IPS DF 19.7 (cell line): Measurements from ENCODE around the gene HEBP2.

Experiments used
- DNase-seq: peaks from one replicate; pipeline ENCODE4 v3.0.0-alpha.2; 2013; ENCODE audit warnings: low read depth, low spot score

Gene HEBP2

DNA sequence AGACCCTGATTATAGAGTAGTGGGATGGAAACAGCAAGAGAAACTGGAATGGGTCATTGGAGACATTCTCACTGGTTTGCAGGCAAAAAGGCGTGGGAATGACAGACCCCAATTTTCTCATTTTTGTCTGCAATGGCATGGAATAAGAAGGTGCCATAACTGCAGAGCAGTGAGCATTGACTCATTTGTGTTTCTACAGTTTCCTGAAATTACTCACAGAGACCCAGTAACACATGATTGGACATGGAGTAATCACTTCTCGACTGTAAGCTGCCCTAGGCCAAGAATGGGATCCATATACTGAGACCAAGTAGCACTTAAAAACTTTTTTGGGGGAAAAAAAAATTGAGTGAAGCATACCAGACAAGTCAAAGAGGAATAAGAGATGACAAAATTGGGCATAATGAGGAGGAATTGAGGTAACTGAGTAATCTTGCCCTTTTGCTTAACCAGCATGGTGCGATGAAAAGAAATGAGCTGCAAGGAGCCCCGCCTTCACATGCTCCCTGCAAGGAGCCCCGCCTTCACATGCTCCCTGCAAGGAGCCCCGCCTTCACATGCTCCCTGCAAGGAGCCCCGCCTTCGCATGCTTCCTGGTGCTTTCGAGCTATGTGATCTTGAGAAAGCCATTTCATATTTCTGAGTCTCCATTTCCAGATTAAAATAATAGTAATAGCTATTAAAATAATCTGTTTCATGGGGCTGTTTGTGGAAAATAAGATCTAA lies 51.1 kb downstream of the HEBP2 start:
- no peak for DNase-seq

DNA sequence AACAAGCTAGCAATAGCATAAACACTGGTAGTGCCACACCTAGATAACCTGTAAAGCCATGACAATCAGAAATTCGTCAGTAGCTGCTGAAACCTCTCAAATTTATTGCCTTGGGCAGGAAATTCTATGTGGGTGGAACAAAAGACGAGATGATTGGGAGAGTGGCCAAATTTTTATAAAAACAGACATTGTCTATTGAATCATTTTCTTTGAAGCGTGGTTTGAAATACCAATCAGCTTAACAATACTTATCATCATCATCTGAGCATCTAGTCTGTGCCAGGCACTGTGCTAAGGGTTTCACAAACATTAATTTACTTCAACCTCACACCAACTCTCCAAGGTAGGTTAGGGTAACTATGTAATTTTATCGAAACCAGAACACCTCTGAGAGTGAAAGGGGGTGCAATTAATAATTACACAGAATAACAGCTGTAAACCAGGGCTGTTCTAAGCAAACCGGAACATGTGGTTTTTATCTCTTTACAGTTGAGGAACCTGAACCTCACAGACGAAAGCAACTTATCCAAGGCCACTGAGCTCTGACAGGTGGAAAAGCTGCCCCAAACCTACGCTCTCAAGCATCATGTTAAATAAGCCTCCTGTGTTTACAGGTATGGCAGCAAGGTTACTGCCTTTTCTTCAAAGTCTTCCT lies 51.9 kb downstream of the HEBP2 start:
- no peak for DNase-seq

DNA sequence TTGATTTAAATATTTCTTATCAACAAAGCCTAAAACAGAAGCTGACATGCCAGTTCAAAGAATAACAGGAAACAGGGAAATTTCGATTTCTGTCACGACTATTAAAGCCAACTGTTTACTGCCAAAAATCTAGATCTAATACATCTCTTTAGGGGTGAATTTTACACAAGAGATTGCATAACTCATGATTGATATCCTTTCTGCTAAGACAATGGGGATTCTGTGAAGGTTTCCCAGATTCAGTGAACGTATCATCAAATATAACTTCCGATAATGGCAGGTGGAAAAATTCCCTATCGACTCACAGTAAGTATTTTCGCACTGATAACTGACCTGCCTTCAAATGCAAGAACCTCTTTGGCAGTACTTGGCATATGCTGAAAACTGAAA lies 52.4 kb downstream of the HEBP2 start:
- DNase-seq, result no peak

DNA sequence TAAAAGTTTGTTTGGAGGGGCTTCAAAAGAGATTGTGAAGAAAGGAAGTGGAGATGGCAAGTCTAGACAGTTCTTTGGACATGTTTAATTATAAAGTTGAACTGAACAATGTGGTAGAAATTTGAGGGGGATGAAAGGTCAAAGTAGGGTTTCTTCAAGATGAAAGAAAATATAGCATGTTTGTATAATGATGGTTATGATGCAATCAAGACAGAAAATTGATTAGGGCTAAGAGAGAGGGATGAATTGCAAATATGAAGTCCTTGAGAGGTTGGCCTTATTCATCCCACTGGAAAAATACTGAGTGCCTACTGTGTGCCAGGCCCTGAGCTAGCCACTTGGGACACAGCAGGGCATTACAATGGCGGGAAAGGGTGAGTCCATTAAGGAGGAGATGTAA lies 57.6 kb downstream of the HEBP2 start:
- no peak for DNase-seq

DNA sequence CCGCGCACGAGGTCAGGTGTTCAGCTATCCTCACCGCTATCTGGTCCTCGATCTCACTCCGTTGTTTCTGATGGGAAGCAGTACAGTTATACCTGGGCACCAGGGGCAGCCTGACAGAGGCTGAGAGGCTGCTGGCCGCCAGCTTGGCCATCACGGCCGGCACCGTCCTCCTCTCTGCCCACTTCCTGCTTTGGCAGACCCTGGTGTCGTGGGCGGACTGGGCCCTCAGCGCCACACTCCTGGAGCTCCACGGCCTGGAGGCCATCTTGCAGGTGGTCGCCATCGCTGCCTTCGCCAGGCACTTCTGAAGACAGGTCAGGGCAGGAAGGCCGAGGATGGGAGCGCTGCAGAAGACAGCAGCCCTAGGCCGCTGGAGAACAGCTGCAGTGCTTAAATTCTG lies 60.1 kb downstream of the HEBP2 start:
- no peak for DNase-seq

DNA sequence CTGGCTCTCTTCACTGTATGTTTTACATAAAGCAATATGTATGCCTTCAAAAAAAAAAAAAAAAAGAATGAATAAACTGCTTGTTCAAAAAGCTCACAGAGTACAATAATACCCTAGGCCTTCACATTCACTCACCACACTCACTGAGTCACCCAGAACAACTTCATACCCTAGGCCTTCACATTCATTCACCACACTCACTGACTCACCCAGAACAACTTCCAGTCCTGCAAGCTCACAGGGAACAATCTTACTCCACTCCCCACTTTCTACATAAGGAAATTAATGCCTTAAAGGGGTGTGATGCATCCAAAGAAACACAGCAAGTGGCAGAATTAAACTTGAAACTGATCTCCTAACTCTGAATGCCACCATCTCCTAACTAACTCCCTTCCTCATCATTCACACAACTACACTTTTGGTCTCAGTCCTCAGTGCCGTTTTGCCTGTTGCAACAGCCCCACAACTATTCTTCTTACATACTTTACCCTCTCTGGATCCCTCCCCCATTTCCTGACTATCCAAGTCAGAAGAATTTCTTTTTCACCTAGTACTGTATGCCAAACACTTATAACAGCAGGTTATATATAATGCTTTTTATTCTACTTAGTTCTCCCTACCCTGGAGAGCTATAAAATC lies 61.1 kb downstream of the HEBP2 start:
- DNase-seq, result no peak

DNA sequence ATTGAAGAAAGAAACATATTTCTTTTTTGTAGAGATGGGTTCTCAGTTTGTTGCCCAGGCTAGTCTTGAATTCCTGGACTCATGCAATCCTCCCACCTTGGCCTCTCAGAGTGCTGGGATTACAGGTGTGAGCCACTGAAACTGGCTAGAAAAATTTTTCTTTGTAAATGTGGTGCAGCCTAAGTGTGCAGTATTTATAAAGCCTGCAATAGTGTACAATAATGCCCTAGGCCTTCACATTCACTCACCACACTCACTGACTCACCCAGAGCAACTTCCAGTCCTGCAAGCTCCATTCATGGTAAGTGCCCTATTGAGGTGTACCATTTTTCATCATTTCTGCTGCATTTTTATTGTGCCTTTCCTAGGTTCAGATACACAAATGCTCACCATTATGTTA lies 63.9 kb downstream of the HEBP2 start:
- DNase-seq, result no peak

DNA sequence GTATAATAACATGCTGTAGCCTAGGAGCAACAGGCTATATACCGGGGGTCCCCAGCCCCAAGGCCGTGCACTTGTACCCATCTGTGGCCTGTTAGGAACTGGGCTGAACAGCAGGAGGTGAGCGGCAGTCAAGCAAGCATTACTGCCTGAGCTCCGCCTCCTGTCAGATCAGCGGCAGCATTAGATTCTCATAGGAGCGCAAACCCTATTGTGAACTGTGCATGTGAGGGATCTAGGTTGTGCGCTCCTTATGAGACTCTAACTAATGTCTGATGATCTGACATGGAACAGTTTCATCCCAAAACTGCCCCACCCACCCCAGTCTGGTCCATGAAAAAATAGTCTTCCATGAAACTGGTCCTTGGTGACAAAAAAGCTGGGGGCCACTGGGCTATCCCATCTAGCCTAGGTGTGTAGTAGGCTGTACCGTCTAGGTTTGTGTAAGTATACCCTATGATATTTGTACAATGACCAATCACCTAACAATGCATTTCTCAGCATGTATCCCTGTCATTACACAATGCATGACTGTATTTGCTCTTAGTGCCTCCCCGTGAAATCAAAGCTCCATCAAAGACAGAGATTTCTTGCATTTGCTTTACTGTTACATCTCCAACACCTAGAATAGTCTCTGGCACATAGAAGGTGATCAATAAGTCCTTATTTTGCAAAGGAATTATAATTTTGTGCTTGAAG lies 64.4 kb downstream of the HEBP2 start:
- no peak for DNase-seq
